IgD-negative memory B cell (primary cell): ENCODE data around the gene OR1F1. TPM values are rescaled to one million over a fixed set of nuclear protein-coding genes. Genes with fewer than 3 reads are reported as not detected.

Experiments
- H3K27ac Mint-ChIP-seq, 3 donors: one replicate each; pipeline ENCODE4 v1.8.0; 2020 to 2022; ENCODE audit warnings: mild to moderate bottlenecking in 3 of 3, mixed read lengths in 3 of 3, moderate library complexity in 1 of 3
- H3K27me3 Mint-ChIP-seq: one replicate; pipeline ENCODE4 v1.8.0; 2021; ENCODE audit warnings: mixed read lengths
- H3K36me3 Mint-ChIP-seq: one replicate; pipeline ENCODE4 v1.8.0; 2020; ENCODE audit warnings: mild to moderate bottlenecking, mixed read lengths
- H3K4me1 Mint-ChIP-seq, 3 donors: one replicate each; pipeline ENCODE4 v1.8.0; 2020 to 2022; ENCODE audit warnings: mixed read lengths in 3 of 3, mild to moderate bottlenecking in 1 of 3
- H3K4me3 Mint-ChIP-seq, 4 donors: one replicate each; pipeline ENCODE4 v1.8.0; 2020 to 2022; ENCODE audit warnings: mild to moderate bottlenecking in 4 of 4, mixed read lengths in 4 of 4, moderate library complexity in 3 of 4
- H3K9me3 Mint-ChIP-seq, 3 donors: one replicate each; pipeline ENCODE4 v1.8.0; 2020 to 2021; ENCODE audit warnings: mixed read lengths in 3 of 3, mild to moderate bottlenecking in 1 of 3
- polyA plus RNA-seq: library from polyadenylated mRNA; unstranded; fragments of 300-500 nt; fragmentation: Illumina TruSeq; gene quantifications from one replicate; pipeline ENCODE4 v1.2.3, GENCODE V29; 2021

OR1F1 gene
- polyA plus RNA-seq, 1 donor from 2014 or later, result not detected

DNA sequence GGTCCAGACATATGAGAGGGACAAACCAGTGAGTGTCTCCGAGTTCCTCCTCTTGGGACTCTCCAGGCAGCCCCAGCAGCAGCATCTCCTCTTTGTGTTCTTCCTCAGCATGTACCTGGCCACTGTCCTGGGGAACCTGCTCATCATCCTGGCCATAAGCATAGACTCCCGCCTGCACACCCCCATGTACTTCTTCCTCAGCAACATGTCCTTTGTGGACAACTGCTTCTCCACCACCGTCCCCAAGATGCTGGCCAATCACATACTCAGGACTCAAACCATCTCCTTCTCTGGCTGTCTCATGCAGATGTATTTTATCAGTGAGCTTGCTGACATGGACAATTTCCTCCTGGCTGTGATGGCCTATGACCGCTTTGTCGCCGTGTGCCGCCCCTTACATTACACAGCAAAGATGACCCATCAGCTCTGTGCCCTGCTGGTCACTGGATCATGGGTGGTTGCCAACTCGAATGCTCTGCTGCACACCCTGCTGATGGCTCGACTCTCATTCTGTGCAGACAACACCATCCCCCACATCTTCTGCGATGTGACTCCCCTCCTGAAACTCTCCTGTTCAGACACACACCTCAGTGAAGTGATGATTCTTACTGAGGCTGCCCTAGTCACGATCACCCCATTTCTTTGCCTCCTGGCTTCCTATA is 27.7 kb downstream of the OR1F1 start:
- H3K4me3 Mint-ChIP-seq, result peak overlapping the region in 3 of 4 donors; percentile 7 to 88 (median 76)
- H3K27me3 Mint-ChIP-seq, result peaks cover 2% of the 10 kb centered on the region
- no peaks in the 10 kb centered on the region for H3K36me3 Mint-ChIP-seq
- H3K27ac Mint-ChIP-seq, result peak overlapping the region in 2 of 3 donors; percentile 10 to 89
- peaks cover 17 to 20% (median 18%) of the 10 kb centered on the region in 3 donors for H3K4me1 Mint-ChIP-seq
- H3K9me3 Mint-ChIP-seq, result peaks cover 9 to 20% (median 12%) of the 10 kb centered on the region in 3 donors

GRCh38 chr16:3216263-3216640 is 28.2 kb downstream of the OR1F1 start:
- peaks cover 9 to 20% (median 12%) of the 10 kb centered on the region in 3 donors for H3K9me3 Mint-ChIP-seq
- peaks cover 17 to 20% (median 18%) of the 10 kb centered on the region in 3 donors for H3K4me1 Mint-ChIP-seq
- H3K27me3 Mint-ChIP-seq, result peaks cover 2% of the 10 kb centered on the region
- H3K27ac Mint-ChIP-seq, result peak overlapping the region in 1 of 3 donors; percentile 32
- H3K4me3 Mint-ChIP-seq, result peak overlapping the region in 2 of 4 donors; percentile 76 to 88
- H3K36me3 Mint-ChIP-seq, result no peaks in the 10 kb centered on the region

- Mint-ChIP-seq H3K4me3 (no peak overlapping the region), H3K27ac (no peak overlapping the region), H3K27me3 (no peaks in the 10 kb centered on the region), H3K4me1 (peaks cover 5 to 8% (median 5%) of the 10 kb centered on the region in 3 donors), H3K36me3 (peaks cover 27% of the 10 kb centered on the region), H3K9me3 (peaks cover 21 to 36% (median 32%) of the 10 kb centered on the region in 3 donors)
Observed at GRCh38 chr16:3220839-3221238, 32.8 kb downstream of the OR1F1 start.

DNA sequence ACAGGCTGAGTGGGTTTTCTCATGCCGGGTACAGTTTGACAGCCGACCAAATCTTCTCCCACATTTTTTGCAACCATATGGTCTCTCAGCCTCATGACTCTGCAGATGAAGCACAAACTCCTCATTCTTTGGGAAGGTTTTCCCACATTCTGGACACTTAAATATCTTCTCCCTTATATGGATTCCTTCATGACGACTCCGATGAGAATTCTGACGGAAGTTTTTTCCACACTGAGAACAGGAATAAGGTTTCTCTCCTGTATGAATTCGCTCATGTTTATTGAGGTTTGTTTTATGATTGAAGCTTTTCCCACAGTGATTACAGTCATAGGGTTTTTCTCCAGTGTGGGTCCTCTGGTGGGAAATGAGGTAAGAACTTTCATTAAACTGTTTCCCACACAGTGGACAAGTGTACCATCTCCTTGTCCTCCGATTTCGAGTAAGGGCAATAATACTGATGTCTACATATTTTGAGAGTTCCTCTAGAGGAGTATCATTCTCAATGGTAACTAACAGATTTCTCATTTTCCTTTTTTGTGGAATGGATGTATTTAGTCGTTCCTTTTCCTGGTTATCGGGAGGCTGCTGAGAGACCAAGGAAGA is 36.0 kb downstream of the OR1F1 start:
- H3K27ac Mint-ChIP-seq, result no peak overlapping the region
- no peaks in the 10 kb centered on the region for H3K4me1 Mint-ChIP-seq
- peak overlapping the region in 1 of 4 donors; percentile 33 for H3K4me3 Mint-ChIP-seq
- peaks cover 39% of the 10 kb centered on the region for H3K36me3 Mint-ChIP-seq
- peaks cover 23 to 41% (median 28%) of the 10 kb centered on the region in 3 donors for H3K9me3 Mint-ChIP-seq
- H3K27me3 Mint-ChIP-seq, result no peaks in the 10 kb centered on the region

DNA sequence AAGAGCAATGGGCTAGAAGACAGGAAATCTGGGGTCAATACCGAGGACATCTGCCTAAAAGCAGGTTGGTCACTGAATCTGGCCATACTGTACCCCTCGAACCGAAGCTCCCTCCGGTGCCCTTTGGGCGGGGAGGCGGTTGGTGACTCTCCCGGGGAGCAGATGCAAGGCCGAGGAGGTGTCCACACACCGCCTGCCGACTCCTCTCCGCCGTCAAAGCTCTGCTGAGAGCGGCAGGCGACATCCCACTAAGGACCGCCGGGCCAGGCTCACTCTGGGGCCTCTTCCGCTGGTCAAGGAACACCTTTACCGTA is 46.5 kb downstream of the OR1F1 start:
- H3K27me3 Mint-ChIP-seq, result no peaks in the 10 kb centered on the region

GRCh38 chr16:3234857-3235561 is 47.0 kb downstream of the OR1F1 start, which contains the start of gene ZNF200:
Gene ZNF200, minus strand, starts transcription at chr16:3235158. Its CDS starts 1,403 bp downstream, at chr16:3233755.
- peaks cover 0 to 9% (median 6%) of the 10 kb centered on the region in 3 donors for H3K9me3 Mint-ChIP-seq
- H3K4me1 Mint-ChIP-seq, result peaks cover 4 to 16% (median 13%) of the 10 kb centered on the region in 3 donors
- no peaks in the 10 kb centered on the region for H3K27me3 Mint-ChIP-seq
- H3K27ac Mint-ChIP-seq, result peak within 1 kb of the TSS; percentile 96 to 99 (median 99)
- peak within 1 kb of the TSS; percentile 93 to 99 (median 96) for H3K4me3 Mint-ChIP-seq
- peaks cover 24% of the 10 kb centered on the region for H3K36me3 Mint-ChIP-seq

More for the DNA sequence above, 46.5 kb downstream of the OR1F1 start:
- Mint-ChIP-seq H3K4me3 (peak overlapping the region; percentile 93 to 99 (median 96)), H3K4me1 (peaks cover 4 to 16% (median 13%) of the 10 kb centered on the region in 3 donors), H3K27ac (peak overlapping the region in 1 of 3 donors; percentile 99), H3K36me3 (peaks cover 25% of the 10 kb centered on the region), H3K9me3 (peaks cover 0 to 9% (median 6%) of the 10 kb centered on the region in 3 donors)

GRCh38 chr16:3235856-3236669 is 48.1 kb downstream of the OR1F1 start:
- H3K9me3 Mint-ChIP-seq, result peaks cover 0 to 4% (median 3%) of the 10 kb centered on the region in 3 donors
- H3K27ac Mint-ChIP-seq, result peak overlapping the region in 2 of 3 donors; percentile 31 to 93
- peaks cover 4 to 16% (median 13%) of the 10 kb centered on the region in 3 donors for H3K4me1 Mint-ChIP-seq
- H3K36me3 Mint-ChIP-seq, result peaks cover 13% of the 10 kb centered on the region
- H3K27me3 Mint-ChIP-seq, result peaks cover 1% of the 10 kb centered on the region
- peak overlapping the region; percentile 53 to 92 (median 86) for H3K4me3 Mint-ChIP-seq

- H3K27ac Mint-ChIP-seq, result no peak overlapping the region
- peaks cover 18% of the 10 kb centered on the region for H3K27me3 Mint-ChIP-seq
- H3K9me3 Mint-ChIP-seq, result peaks cover 0 to 3% (median 0%) of the 10 kb centered on the region in 3 donors
- no peaks in the 10 kb centered on the region for H3K36me3 Mint-ChIP-seq
- no peak overlapping the region for H3K4me3 Mint-ChIP-seq
- H3K4me1 Mint-ChIP-seq, result peaks cover 0 to 3% (median 2%) of the 10 kb centered on the region in 3 donors
Observed at GRCh38 chr16:3241761-3242160, 53.8 kb downstream of the OR1F1 start.

- H3K9me3 Mint-ChIP-seq, result peaks cover 0 to 2% (median 0%) of the 10 kb centered on the region in 3 donors
- H3K27me3 Mint-ChIP-seq, result peaks cover 18% of the 10 kb centered on the region
- no peak overlapping the region for H3K27ac Mint-ChIP-seq
- peaks cover 0 to 2% (median 0%) of the 10 kb centered on the region in 3 donors for H3K4me1 Mint-ChIP-seq
- H3K36me3 Mint-ChIP-seq, result no peaks in the 10 kb centered on the region
- H3K4me3 Mint-ChIP-seq, result no peak overlapping the region
Observed at GRCh38 chr16:3242709-3243108, 54.7 kb downstream of the OR1F1 start.

- Mint-ChIP-seq H3K4me3 (no peak overlapping the region), H3K27me3 (peaks cover 18% of the 10 kb centered on the region), H3K9me3 (no peaks in the 10 kb centered on the region), H3K27ac (no peak overlapping the region), H3K4me1 (peaks cover 0 to 2% (median 0%) of the 10 kb centered on the region in 3 donors), H3K36me3 (no peaks in the 10 kb centered on the region)
Observed at GRCh38 chr16:3243882-3244281, 55.9 kb downstream of the OR1F1 start.

GRCh38 chr16:3246002-3246401 is 58.0 kb downstream of the OR1F1 start:
- Mint-ChIP-seq H3K4me1 (peaks cover 0 to 2% (median 0%) of the 10 kb centered on the region in 3 donors), H3K9me3 (no peaks in the 10 kb centered on the region), H3K4me3 (no peak overlapping the region), H3K27me3 (peaks cover 17% of the 10 kb centered on the region), H3K27ac (no peak overlapping the region), H3K36me3 (no peaks in the 10 kb centered on the region)

- no peaks in the 10 kb centered on the region for H3K9me3 Mint-ChIP-seq
- no peak overlapping the region for H3K27ac Mint-ChIP-seq
- no peak overlapping the region for H3K4me3 Mint-ChIP-seq
- H3K27me3 Mint-ChIP-seq, result peaks cover 16% of the 10 kb centered on the region
- peaks cover 0 to 2% (median 0%) of the 10 kb centered on the region in 3 donors for H3K4me1 Mint-ChIP-seq
- no peaks in the 10 kb centered on the region for H3K36me3 Mint-ChIP-seq
Observed at GRCh38 chr16:3246876-3247275, 58.9 kb downstream of the OR1F1 start.

- Mint-ChIP-seq H3K36me3 (no peaks in the 10 kb centered on the region), H3K27ac (no peak overlapping the region), H3K4me3 (peak overlapping the region in 1 of 4 donors; percentile 33), H3K9me3 (no peaks in the 10 kb centered on the region), H3K4me1 (peaks cover 0 to 2% (median 0%) of the 10 kb centered on the region in 3 donors), H3K27me3 (peaks cover 13% of the 10 kb centered on the region)
Observed at GRCh38 chr16:3248596-3248995, 60.6 kb downstream of the OR1F1 start.

GRCh38 chr16:3249020-3249419 is 61.0 kb downstream of the OR1F1 start:
- no peak overlapping the region for H3K27ac Mint-ChIP-seq
- H3K9me3 Mint-ChIP-seq, result no peaks in the 10 kb centered on the region
- H3K27me3 Mint-ChIP-seq, result peaks cover 11% of the 10 kb centered on the region
- peaks cover 0 to 2% (median 0%) of the 10 kb centered on the region in 3 donors for H3K4me1 Mint-ChIP-seq
- H3K4me3 Mint-ChIP-seq, result no peak overlapping the region
- H3K36me3 Mint-ChIP-seq, result no peaks in the 10 kb centered on the region
